Measurements from ENCODE around the gene RPL36.
A peak's percentile ranks its signal among the peaks of the same experiment; 100 is the strongest.

Gene RPL36

GRCh38 chr19:5690125-5690954 lies at the start of gene RPL36:
RPL36 (plus strand) TSS chr19:5690295; CDS start chr19:5690508, 213 bp downstream.
- DNase-seq, result peak; percentile 96

- no peak for DNase-seq
Observed at GRCh38 chr19:5641171-5641570, 48.9 kb upstream of the RPL36 start.

GRCh38 chr19:5642204-5642603 lies 47.9 kb upstream of the RPL36 start:
- DNase-seq, result no peak

- DNase-seq, result no peak
Observed at GRCh38 chr19:5643060-5643459, 47.0 kb upstream of the RPL36 start.

GRCh38 chr19:5644037-5644436 lies 46.1 kb upstream of the RPL36 start:
- no peak for DNase-seq

GRCh38 chr19:5645409-5645808 lies 44.7 kb upstream of the RPL36 start:
- DNase-seq, result no peak

GRCh38 chr19:5646703-5647102 lies 43.4 kb upstream of the RPL36 start:
- DNase-seq, result no peak

- no peak for DNase-seq
Observed at GRCh38 chr19:5648464-5648863, 41.6 kb upstream of the RPL36 start.

- no peak for DNase-seq
Observed at GRCh38 chr19:5651361-5651760, 38.7 kb upstream of the RPL36 start.

GRCh38 chr19:5652261-5652660 lies 37.8 kb upstream of the RPL36 start:
- no peak for DNase-seq

- no peak for DNase-seq
Observed at GRCh38 chr19:5654931-5655330, 35.2 kb upstream of the RPL36 start.

GRCh38 chr19:5655412-5655811 lies 34.7 kb upstream of the RPL36 start:
- DNase-seq, result no peak

GRCh38 chr19:5661483-5661882 lies 28.6 kb upstream of the RPL36 start:
- no peak for DNase-seq

- no peak for DNase-seq
Observed at GRCh38 chr19:5663904-5664303, 26.2 kb upstream of the RPL36 start.

GRCh38 chr19:5664515-5664914 lies 25.6 kb upstream of the RPL36 start:
- DNase-seq, result no peak

GRCh38 chr19:5665781-5666513 lies 24.1 kb upstream of the RPL36 start:
- DNase-seq, result no peak

GRCh38 chr19:5666921-5667610 lies 23.0 kb upstream of the RPL36 start:
- no peak for DNase-seq

- DNase-seq, result peak; percentile 56
Observed at GRCh38 chr19:5667751-5668271, 22.3 kb upstream of the RPL36 start.

- no peak for DNase-seq
Observed at GRCh38 chr19:5669212-5669611, 20.9 kb upstream of the RPL36 start.

GRCh38 chr19:5671600-5671999 lies 18.5 kb upstream of the RPL36 start:
- DNase-seq, result no peak

- DNase-seq, result no peak
Observed at GRCh38 chr19:5672708-5673459, 17.2 kb upstream of the RPL36 start.

GRCh38 chr19:5673752-5674151 lies 16.3 kb upstream of the RPL36 start:
- DNase-seq, result no peak

- no peak for DNase-seq
Observed at GRCh38 chr19:5674714-5675113, 15.4 kb upstream of the RPL36 start.
